Neural crest cell (in vitro differentiated cells): ENCODE results near the gene EPB41L4B. TPM values are rescaled to one million over a fixed set of nuclear protein-coding genes. Genes with fewer than 3 reads are reported as not detected.

ENCODE experiments used
- DNase-seq: peaks from one replicate; pipeline ENCODE4 v3.0.0; 2021; ENCODE audit warnings: low read depth, mixed read lengths, low spot score
- H3K27ac Mint-ChIP-seq: one replicate; pipeline ENCODE4 v1.8.0; 2021; ENCODE audit warnings: mild to moderate bottlenecking, mixed read lengths; ENCODE audit not compliant: unreplicated experiment
- H3K27me3 Mint-ChIP-seq: 2 replicates; pipeline ENCODE4 v1.8.0; 2021; ENCODE audit warnings: low read depth, mild to moderate bottlenecking, mixed read lengths
- H3K36me3 Mint-ChIP-seq: 2 replicates; pipeline ENCODE4 v1.8.0; 2021; ENCODE audit warnings: low read depth, mild to moderate bottlenecking, mixed read lengths
- H3K4me1 Mint-ChIP-seq: 2 replicates; pipeline ENCODE4 v1.8.0; 2021; ENCODE audit warnings: mixed read lengths
- H3K4me3 Mint-ChIP-seq: one replicate; pipeline ENCODE4 v1.8.0; 2021; ENCODE audit warnings: mild to moderate bottlenecking, mixed read lengths
- H3K9me3 Mint-ChIP-seq: 2 replicates; pipeline ENCODE4 v1.8.0; 2021; ENCODE audit warnings: mixed read lengths
- CTCF ChIP-seq: fragments of 200-600 bp; sonication (generic); conservative IDR thresholded peaks from 2 replicates; pipeline ENCODE4 v1.5.0; 2021; ENCODE audit warnings: antibody characterized with exemption, mild to moderate bottlenecking
- total RNA-seq: library from RNA; stranded (reverse); gene quantifications from 2 replicates; pipeline ENCODE4 v1.2.1, GENCODE V29; 2021

EPB41L4B gene
- total RNA-seq, 1 donor from 2014 or later, result 1.4 TPM

DNA sequence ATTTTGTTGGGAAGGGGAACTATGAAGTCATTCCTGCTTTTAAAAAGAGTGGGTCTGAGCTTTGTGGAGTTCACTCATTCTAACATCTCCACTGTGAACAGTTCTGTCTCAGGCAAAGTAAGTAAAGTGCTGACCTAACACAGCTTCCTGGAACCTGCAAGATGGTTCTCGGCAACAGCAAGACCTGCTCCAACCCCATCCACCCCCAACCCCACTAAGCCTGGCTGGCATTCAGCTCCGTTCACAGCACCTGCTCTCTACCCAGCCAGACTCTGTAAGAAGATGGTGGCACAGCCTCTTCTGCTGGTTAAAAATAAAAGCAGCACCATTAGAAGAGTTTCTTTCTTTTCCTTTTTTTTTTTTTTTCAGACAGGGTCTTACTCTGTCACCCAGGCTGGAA is 42.0 kb downstream of the EPB41L4B start:
- Mint-ChIP-seq H3K4me3 (no peak overlapping the region), H3K9me3 (peaks cover 8% of the 10 kb centered on the region), H3K4me1 (no peaks in the 10 kb centered on the region), H3K27me3 (no peaks in the 10 kb centered on the region), H3K27ac (no peak overlapping the region), H3K36me3 (peaks cover 3% of the 10 kb centered on the region)
- DNase-seq, result no peak
- no peak for TF ChIP-seq CTCF

- no peak overlapping the region for H3K27ac Mint-ChIP-seq
- peaks cover 2% of the 10 kb centered on the region for H3K36me3 Mint-ChIP-seq
- H3K4me1 Mint-ChIP-seq, result no peaks in the 10 kb centered on the region
- no peak for TF ChIP-seq CTCF
- peaks cover 2% of the 10 kb centered on the region for H3K27me3 Mint-ChIP-seq
- no peak overlapping the region for H3K4me3 Mint-ChIP-seq
- H3K9me3 Mint-ChIP-seq, result peaks cover 7% of the 10 kb centered on the region
- DNase-seq, result no peak
Measured at GRCh38 chr9:109278216-109278615, 42.6 kb downstream of the EPB41L4B start.

DNA sequence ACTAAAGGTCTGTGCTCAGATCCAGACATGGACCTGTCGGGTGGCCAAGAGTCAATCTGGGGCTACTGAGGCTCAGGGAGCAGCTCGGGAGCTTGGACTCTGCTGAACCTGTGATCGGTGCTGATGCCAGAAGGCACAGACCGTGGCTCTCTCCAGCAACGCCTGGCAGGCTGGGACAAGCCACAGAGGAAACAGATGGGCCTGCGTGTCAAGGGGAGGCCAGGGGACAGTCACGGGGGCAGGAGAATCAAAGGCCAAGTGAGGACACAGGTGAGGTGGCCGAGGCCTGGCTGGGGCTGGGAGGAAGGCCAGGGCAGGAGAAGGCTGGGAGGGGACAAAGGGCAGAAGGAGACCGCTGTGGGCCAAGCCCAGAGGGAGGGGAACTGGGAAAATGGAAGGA is 43.4 kb downstream of the EPB41L4B start:
- Mint-ChIP-seq H3K4me3 (no peak overlapping the region), H3K9me3 (peaks cover 5% of the 10 kb centered on the region), H3K4me1 (no peaks in the 10 kb centered on the region), H3K27me3 (peaks cover 2% of the 10 kb centered on the region), H3K36me3 (no peaks in the 10 kb centered on the region), H3K27ac (no peak overlapping the region)
- TF ChIP-seq CTCF, result no peak
- no peak for DNase-seq

- peaks cover 2% of the 10 kb centered on the region for H3K27me3 Mint-ChIP-seq
- no peak overlapping the region for H3K4me3 Mint-ChIP-seq
- no peaks in the 10 kb centered on the region for H3K4me1 Mint-ChIP-seq
- no peak for DNase-seq
- no peaks in the 10 kb centered on the region for H3K36me3 Mint-ChIP-seq
- TF ChIP-seq CTCF, result no peak
- no peaks in the 10 kb centered on the region for H3K9me3 Mint-ChIP-seq
- no peak overlapping the region for H3K27ac Mint-ChIP-seq
Measured at GRCh38 chr9:109276469-109277440, 44.1 kb downstream of the EPB41L4B start.

GRCh38 chr9:109274884-109275730 is 45.8 kb downstream of the EPB41L4B start:
- no peak for TF ChIP-seq CTCF
- no peak overlapping the region for H3K27ac Mint-ChIP-seq
- H3K36me3 Mint-ChIP-seq, result no peaks in the 10 kb centered on the region
- H3K4me3 Mint-ChIP-seq, result no peak overlapping the region
- peaks cover 5% of the 10 kb centered on the region for H3K4me1 Mint-ChIP-seq
- no peak for DNase-seq
- peaks cover 2% of the 10 kb centered on the region for H3K27me3 Mint-ChIP-seq
- no peaks in the 10 kb centered on the region for H3K9me3 Mint-ChIP-seq
